Activated gamma-delta T cell (primary cell): ENCODE results near the gene XKR7.
A peak's percentile ranks its signal among the peaks of the same experiment; 100 is the strongest.

Source experiments
- DNase-seq: peaks from one replicate; lab custom pipeline; 2025; lab: John Stamatoyannopoulos, UW

XKR7 gene

DNA sequence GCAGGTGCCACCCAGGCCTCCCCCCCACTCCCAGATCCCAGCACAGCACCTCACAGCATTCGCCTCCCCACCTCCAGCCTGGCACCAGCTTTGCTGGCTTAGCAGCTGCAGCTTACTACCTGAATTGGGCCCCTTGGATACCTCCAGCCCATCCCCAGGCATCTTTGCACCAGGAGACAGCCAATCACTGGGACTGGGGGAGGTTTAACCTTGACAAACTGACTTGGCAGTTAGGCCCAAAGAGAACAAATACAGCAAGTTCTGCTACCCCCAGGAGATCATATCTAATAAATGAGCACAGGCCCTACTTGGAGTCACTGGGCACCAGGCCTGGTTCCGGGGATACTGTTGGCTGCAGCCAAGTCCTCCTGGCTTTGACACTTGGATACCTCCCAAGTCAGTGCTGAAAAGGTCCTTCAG, 24.9 kb upstream of the XKR7 start:
- DNase-seq, result no peak

DNA sequence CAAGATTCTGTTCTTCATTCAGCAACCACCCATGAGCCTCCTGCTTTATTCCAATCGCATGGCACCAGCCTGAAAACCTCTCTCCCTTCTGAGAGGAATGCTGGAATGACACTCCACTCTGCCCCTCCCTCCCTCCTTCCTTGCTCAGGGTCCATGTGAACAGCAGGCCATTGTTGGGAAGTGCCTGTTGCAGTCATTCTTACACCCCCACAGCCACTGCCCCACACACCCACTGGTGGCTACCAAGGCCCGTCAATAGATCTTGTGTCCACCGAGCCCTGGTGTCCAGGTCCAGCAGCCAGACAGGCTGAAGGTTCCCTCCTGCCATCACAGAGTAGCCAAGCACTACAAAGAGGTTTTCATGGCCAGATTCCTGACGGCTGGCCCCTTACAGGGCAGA, 22.6 kb upstream of the XKR7 start:
- no peak for DNase-seq

GRCh38 chr20:31945785-31946184, 22.2 kb upstream of the XKR7 start:
- DNase-seq, result no peak

- DNase-seq, result no peak
Observed at GRCh38 chr20:31948008-31948407, 19.9 kb upstream of the XKR7 start.

DNA sequence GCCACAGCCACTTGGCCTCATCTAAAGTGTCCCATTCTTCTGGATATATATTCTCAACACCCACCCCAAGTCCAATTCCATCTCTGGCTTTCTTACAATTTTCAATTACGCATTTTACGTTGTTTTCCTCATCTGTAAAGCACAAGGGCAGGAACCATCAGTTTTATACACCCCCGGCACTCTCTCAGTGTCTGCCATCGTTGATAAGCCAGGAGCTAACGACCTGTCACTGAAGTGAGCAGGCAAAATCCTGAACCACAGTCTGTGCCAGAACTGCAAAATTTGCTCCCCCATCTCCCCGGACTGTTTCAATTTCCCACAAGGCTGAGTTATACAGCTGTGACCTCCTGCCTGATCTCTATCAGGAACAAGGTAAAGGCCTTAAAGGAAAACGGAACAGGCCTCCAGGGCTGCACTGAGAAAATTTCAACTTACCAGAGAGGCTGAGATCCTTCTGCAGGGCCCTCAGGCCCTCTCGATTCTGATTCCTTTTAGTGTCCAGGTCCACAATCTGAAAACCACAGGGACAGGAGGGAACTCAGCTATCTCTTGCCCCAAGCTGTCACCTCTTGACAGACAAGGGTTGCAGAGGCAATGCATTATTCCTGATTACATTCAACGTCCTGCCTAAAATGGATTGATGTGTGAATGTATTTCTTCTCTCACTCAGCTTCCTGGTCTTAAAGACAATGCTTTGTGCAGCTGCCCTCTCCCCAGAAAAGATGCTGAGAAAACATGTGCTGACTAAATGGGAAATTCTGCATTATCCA, 17.9 kb upstream of the XKR7 start:
- no peak for DNase-seq

- DNase-seq, result no peak
Observed at GRCh38 chr20:31951203-31951529, 16.8 kb upstream of the XKR7 start.

- peak; percentile 90 for DNase-seq
Observed at GRCh38 chr20:31951530-31952453, 16.2 kb upstream of the XKR7 start, which contains the start of gene PDRG1. Gene PDRG1, minus strand, starts transcription at chr20:31952046. Its CDS starts 85 bp downstream, at chr20:31951961.

- DNase-seq, result no peak
Observed at GRCh38 chr20:31953556-31954148, 14.3 kb upstream of the XKR7 start.

DNA sequence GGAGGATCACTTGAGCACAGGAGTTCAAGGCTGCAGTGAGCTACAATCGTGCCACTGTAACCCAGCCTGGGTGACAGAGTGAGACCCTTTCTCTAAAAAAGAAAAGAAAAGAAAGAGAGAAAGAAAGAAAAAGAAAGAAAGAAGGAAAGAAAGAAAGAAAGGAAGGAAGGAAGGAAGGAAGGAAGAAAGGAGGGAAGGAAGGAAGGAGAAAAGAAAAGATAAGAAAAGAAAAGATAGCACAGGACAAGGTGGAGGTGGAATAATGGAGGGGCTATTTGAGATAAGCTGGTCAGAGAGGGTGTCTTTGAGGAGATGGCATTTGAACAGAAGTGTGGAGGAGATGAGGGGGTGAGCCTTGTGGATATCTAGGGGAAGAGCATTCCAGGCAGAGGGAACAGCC, 13.5 kb upstream of the XKR7 start:
- DNase-seq, result no peak

GRCh38 chr20:31956556-31957526, 11.1 kb upstream of the XKR7 start:
- no peak for DNase-seq

DNA sequence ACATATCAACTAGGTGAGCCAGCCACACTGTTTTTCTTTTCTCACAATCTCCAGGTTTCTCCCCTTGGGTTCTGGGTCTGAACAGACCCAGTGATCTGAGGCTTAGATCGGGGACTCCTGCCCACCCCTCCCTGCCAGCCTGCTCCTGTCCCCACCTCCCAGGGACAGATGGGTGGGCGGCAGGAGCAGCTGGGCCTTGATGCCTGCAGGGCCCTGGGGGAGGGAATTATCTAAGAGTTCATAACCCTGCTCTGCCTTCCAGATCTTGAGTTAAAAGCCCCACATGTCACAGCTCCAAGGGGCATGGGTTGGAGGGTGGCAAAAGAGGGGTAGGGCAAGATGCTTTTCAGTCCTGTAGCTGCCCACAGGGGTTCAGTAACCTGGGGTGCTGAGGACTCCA, 5.2 kb upstream of the XKR7 start:
- no peak for DNase-seq

DNA sequence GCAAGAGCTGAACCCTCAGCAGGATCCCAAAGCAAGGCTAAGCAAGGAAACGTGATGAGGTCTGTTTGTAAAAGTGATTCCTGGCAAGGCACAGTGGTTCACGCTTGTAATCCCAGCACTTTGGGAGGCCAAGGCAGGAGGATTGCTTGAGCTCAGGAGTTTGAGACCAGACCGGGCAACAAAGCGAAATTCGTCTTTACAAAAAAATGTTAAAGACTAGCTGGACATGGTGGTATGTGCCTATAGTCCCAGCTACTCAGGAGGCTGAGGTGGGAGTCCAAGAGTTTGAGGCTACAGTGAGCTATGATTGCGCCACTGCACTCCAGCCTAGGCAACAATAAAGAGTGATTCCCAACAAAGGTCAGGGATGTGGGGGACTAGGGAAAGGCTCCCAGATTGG, 4.1 kb upstream of the XKR7 start:
- no peak for DNase-seq

DNA sequence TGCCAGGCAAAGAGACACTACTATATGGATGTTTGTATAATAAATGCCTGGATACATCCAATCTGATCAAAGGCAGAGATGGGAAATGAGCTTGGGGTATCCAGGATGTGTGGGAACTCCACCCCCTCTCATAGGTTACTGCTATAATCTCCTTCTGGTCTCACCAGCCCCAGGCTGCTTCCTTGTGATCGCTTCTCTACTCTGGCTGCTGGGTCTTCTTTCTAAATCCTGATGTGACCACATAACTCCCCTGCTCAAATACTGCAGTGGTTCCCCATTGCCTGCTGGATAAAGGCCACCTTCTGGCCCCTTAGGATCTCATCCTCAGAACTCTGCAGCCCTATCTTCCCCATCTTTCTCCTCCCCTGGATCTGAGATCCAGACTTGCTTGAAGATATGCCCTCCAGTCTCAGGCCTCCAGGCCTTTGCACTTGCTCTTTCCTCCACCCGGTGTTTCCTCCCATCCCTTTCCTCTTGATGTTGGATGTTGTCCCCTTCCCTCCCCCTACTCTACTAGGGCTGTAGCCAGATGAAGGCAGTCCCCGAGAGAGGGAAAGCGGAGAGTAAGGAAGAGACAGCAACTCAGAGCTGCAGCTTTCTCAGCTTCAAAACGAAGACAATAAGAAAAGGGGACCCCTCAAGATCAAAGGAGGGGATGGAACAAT, 828 bp upstream of the XKR7 start:
- DNase-seq, result no peak

DNA sequence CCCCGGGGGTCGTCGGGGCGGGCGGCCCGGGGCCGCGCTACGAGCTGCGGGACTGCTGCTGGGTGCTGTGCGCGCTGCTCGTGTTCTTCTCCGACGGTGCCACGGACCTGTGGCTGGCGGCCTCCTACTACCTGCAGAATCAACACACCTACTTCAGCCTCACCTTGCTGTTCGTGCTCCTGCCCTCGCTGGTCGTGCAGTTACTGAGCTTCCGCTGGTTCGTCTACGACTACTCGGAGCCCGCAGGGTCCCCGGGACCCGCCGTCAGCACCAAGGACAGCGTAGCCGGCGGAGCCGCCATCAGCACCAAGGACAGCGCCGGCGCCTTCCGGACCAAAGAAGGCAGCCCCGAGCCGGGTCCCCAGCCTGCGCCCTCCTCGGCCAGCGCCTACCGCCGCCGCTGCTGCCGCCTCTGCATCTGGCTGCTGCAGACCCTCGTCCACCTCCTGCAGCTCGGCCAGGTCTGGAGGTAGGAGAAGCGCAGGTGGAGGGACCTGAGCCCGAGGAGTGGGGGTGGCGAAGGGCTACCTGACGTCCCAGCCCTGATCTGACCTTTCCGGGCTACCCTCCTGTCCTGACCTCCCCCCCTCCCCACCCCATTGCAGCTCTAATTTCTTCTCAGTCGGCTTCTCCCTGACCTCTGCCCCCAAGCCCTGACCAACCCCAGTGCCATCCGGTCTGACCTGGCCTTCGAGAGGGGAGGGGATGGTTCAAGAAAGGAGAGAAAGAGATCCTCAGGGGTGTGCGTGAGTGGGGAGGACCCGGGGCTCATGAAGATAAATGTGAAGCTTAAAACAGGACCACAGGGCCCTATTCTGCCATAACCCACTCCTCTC, 558 bp downstream of the XKR7 start:
- peak; percentile 59 for DNase-seq

DNA sequence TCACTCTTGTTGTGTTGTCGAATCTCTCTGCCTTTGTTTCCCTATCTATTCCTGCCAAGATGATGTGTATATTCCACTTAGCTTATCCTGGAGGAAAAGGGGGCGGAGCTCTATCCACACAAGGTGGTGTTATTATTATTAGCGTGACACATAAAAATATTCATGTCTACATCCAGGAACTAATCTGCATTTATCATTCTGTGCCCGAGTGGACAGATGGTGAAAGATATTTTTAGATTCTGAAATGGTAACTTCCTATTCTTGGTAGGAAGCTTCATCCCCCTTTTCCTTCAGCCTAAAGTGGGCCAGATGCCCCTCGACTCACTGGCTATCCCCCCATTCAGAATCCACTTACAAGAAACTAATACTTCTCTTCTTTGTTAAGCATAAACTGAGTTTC, 2.0 kb downstream of the XKR7 start:
- DNase-seq, result no peak

GRCh38 chr20:31972471-31973021, 4.6 kb downstream of the XKR7 start:
- no peak for DNase-seq

DNA sequence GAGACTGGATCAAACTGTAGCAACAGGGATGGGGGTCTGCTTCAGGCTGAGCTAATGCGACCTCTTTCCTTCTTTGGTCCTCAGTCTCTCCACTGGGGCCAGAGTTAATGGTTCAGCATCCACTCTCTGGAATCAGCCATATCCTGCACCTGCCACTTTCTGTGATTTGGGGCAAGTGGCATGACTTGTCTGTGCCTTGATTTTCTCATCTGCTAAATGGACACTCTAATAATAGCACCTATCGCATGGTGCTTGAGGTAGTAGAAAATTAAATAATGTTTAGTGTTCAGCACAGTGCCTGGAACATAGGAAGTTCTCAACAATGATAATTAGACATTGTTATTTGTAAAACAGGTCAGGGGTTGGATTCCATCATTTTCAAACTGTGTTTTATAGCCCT, 6.3 kb downstream of the XKR7 start:
- no peak for DNase-seq

DNA sequence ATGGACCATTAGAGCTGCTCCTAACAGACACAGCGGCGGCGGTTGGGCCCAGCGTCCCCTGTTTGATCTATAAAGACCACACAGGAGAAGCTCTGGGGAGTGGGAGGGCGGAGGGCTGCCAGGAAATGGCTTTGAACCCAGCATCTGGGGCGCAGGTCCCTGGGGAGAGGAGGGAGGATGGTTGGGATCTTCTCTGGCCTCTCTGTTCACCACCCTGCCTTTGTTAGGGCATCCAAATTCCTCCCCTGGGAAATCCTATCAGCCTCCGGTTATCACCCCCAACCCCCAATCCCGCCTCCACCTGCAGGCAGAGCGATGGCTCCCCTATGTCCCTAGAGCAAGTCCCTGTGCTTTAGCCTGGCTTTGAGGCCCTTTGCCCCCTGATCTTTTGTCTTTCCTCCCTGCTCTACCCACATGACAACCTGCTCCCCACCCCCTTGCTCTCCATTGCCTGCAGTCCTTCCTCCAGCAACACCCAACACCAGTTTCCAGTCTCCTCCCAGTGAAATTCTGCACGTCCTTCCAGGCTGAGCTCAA, 7.1 kb downstream of the XKR7 start:
- no peak for DNase-seq

GRCh38 chr20:31975874-31976273, 7.9 kb downstream of the XKR7 start:
- no peak for DNase-seq

- DNase-seq, result no peak
Observed at GRCh38 chr20:31977080-31977479, 9.1 kb downstream of the XKR7 start.
